GM10266 (cell line): ENCODE results near the gene SHISA6.

ENCODE experiments used
- DNase-seq: peaks from one replicate; pipeline ENCODE4 v3.0.0; 2012; ENCODE audit errors: extremely low spot score
- TF ChIP-seq, protein P1 (sequence below): IDR thresholded peaks from 2 replicates; pipeline ENCODE4 v1.5.1; 2012; ENCODE audit warnings: mild to moderate bottlenecking, low read depth; ENCODE audit not compliant: control insufficient read depth, insufficient read depth; ENCODE audit errors: missing control alignments

Gene SHISA6

DNA sequence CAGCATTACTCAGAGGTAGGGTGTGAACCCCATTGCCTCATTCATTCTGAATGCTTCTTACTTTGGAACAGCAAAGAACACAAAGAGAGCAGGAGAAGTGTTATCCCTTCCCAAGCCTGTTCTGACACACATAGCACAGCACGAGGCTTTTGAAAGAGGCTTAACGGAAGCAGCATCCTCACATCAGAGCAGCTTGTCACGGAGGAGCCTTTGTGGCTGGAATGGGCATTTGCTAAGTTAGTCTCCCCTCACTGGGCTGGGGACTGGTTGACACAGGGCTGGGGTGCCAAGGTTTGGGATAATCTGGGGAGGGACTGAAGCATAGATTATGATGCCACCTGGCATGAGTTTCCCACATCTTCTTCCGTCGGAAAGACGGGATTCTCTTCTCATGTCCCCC, 189.7 kb downstream of the SHISA6 start:
- no peak for DNase-seq
- TF ChIP-seq, protein P1, sequence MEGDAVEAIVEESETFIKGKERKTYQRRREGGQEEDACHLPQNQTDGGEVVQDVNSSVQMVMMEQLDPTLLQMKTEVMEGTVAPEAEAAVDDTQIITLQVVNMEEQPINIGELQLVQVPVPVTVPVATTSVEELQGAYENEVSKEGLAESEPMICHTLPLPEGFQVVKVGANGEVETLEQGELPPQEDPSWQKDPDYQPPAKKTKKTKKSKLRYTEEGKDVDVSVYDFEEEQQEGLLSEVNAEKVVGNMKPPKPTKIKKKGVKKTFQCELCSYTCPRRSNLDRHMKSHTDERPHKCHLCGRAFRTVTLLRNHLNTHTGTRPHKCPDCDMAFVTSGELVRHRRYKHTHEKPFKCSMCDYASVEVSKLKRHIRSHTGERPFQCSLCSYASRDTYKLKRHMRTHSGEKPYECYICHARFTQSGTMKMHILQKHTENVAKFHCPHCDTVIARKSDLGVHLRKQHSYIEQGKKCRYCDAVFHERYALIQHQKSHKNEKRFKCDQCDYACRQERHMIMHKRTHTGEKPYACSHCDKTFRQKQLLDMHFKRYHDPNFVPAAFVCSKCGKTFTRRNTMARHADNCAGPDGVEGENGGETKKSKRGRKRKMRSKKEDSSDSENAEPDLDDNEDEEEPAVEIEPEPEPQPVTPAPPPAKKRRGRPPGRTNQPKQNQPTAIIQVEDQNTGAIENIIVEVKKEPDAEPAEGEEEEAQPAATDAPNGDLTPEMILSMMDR = no peak

DNA sequence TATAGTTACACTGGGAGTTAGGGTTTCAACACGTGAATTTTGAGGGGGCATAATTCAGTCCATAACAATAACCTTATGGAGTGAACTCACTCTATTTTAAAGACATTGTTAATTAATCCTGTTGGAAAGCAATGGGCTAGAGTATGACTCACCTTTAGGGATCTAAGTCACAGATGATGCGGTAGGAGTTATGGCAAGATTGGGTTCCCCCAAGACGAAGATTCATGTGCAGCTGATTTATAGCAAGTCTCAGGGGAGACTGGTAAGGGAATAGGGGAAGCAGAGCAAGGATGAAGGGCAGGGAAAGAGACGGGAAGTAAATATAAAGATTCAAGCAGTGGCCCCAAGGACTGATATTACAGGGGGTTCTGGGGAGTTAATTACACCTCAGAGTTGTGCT, 197.7 kb downstream of the SHISA6 start:
- TF ChIP-seq, protein P1 = no peak
- DNase-seq = no peak

DNA sequence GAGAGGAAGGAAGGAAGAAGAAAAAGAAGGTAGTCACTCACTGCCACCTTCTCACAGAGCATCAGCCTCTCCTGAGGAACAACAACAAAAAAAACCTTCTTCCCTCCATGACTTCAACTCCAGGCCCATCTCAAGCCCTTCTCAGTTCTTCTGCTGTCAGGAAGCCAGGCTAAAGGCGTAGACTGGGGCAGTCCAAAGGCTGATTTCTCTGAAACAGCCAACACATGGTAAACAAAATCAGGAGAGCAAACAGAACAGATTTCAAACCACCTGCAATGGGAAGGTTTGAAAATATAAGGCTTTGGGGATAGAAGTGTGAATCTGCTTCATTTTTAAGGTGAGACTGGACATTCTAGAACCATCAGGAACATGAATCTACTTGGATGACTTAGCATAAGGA, 200.0 kb downstream of the SHISA6 start:
- no peak for DNase-seq
- TF ChIP-seq, protein P1 = no peak

DNA sequence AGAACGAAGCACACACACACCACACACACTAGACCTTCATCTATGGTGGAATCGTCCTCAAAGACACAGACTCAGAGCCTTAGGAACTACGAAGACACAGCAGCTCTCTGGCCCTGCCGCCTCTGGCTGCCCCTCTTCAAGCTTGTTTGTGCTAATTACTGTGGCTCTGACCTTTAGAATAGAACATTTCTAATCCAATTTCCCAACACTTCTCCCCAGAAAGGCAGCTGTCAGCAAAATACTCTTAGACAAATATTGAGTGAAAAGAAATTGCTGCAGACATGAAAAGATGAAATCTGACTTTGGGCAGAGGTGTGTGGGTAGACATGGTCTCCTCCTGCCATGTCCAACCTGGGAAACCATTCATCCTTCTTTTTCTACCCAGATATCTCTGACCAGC, 205.3 kb downstream of the SHISA6 start:
- TF ChIP-seq, protein P1 = no peak
- no peak for DNase-seq

DNA sequence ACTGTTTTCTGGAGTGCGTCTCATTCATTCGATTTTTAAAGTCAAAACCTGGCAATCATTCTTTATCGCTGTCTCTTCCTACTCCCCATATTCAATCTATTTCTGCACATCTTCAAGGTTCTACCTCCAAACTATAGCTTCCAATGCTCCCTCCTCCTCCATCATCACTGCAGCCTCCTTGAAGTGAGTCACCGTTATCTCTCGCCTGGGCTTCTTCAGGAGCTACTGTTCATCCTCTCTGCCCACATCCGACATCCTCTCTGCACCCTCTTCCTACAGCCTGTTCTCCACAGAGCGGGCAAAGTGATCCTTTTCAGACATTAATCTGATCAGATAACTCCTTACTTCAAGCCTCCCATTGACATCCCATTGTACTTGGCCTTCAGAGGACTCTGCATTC, 213.1 kb downstream of the SHISA6 start:
- DNase-seq = no peak
- TF ChIP-seq, protein P1 = no peak

DNA sequence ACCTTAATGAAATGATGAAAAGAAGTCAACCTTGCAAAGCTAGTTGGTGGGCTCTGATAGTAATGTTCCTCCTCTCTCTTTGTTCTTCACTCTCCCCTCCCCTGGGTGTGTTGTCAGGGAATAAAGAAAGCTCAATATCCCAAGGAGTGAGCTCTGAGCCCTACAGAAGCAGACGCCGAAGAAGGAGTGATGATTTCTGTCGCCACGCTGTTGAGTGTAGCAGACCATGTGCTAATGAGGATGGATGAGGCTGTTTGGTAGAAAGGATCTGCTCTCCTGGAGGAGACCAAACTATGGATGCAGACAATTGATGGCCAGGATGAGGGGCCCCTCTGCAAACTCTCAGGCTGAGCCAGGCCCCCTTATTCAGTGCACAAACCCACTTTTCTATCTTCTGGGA, 217.3 kb downstream of the SHISA6 start:
- TF ChIP-seq, protein P1 = no peak
- no peak for DNase-seq

DNA sequence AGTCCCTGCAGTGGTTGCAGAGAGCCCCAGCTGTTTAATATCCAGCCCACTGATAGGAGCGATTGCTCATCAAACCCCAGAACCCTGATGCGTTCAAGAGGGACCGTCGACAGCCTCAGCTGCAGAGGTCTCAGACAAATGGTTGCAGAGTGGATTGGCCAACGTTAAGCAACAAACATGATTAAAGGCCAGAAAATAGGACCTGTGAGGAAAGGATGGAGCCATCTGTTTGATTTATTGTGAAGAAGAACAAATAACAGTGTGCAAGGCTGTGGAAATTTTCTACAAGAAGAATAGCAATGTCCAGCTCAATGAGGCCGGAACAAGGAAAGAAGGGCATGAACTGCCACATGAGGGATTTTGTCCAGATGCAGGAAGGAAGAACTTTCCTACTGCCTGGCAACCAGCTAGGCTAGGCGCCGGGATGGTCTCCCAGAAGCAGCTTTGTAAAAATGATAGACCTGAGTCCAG, 218.9 kb downstream of the SHISA6 start:
- no peak for DNase-seq
- TF ChIP-seq, protein P1 = no peak
